GM23338 (cell line): ENCODE results near the gene INPP4B. TPM values are rescaled to one million over a fixed set of nuclear protein-coding genes. Genes with fewer than 3 reads are reported as not detected.

Source experiments
- ATAC-seq: fragments of 200-7000 bp; cut with Tn5 transposase; 3 replicates; pipeline ENCODE4 v1.9.1; 2020
- DNase-seq: peaks from one replicate; pipeline ENCODE4 v3.0.0-alpha.2; 2015; ENCODE audit warnings: low spot score
- H2AFZ ChIP-seq: fragments of 200-600 bp; sonication (generic); 2 replicates; pipeline ENCODE4 v1.8.0; 2016; ENCODE audit warnings: antibody characterized with exemption, mild to moderate bottlenecking, moderate library complexity
- H3F3A ChIP-seq: fragments of 200-600 bp; sonication (generic); replicated peaks from 2 replicates; pipeline ENCODE4 v1.8.0; 2017; ENCODE audit warnings: antibody characterized with exemption, mixed run types, low read depth
- H3K27ac ChIP-seq: fragments of 200-600 bp; sonication (generic); 2 replicates; pipeline ENCODE4 v1.6.1; 2016; ENCODE audit warnings: low read depth
- H3K27me3 ChIP-seq: fragments of 200-600 bp; sonication (generic); 2 replicates; pipeline ENCODE4 v1.8.0; 2016; ENCODE audit warnings: mild to moderate bottlenecking, mixed run types, moderate library complexity; ENCODE audit not compliant: insufficient read depth
- H3K36me3 ChIP-seq: fragments of 200-600 bp; sonication (generic); 2 replicates; pipeline ENCODE4 v1.8.0; 2016; ENCODE audit warnings: mild to moderate bottlenecking; ENCODE audit not compliant: insufficient read depth
- H3K4me1 ChIP-seq: fragments of 200-600 bp; sonication (generic); 2 replicates; pipeline ENCODE4 v1.8.0; 2016; ENCODE audit warnings: mild to moderate bottlenecking, moderate library complexity; ENCODE audit not compliant: insufficient read depth
- H3K4me2 ChIP-seq: fragments of 200-600 bp; sonication (generic); 2 replicates; pipeline ENCODE4 v1.7.1; 2017; ENCODE audit warnings: mixed run types
- H3K4me3 ChIP-seq: fragments of 200-600 bp; sonication (generic); 2 replicates; pipeline ENCODE4 v1.6.1; 2016; ENCODE audit warnings: mixed run types
- H3K79me2 ChIP-seq: fragments of 200-600 bp; sonication (generic); replicated peaks from 2 replicates; pipeline ENCODE4 v1.8.0; 2017; ENCODE audit warnings: mild to moderate bottlenecking; ENCODE audit not compliant: insufficient read depth
- H3K9me2 ChIP-seq: fragments of 200-600 bp; sonication (generic); 2 replicates; pipeline ENCODE4 v1.8.0; 2017; ENCODE audit not compliant: insufficient read depth
- H4K20me1 ChIP-seq: fragments of 200-600 bp; sonication (generic); replicated peaks from 2 replicates; pipeline ENCODE4 v1.8.0; 2017; ENCODE audit warnings: mild to moderate bottlenecking; ENCODE audit not compliant: insufficient read depth
- H3K27ac Mint-ChIP-seq: 2 replicates; pipeline ENCODE4 v1.8.0; 2020; ENCODE audit warnings: inconsistent platforms, mild to moderate bottlenecking, moderate library complexity, mixed read lengths
- H3K27me3 Mint-ChIP-seq: 3 replicates; pipeline ENCODE4 v1.8.0; 2022; ENCODE audit warnings: low read depth, mild to moderate bottlenecking, moderate library complexity, mixed read lengths, inconsistent platforms; ENCODE audit not compliant: insufficient read depth, poor library complexity
- H3K36me3 Mint-ChIP-seq: 3 replicates; pipeline ENCODE4 v1.8.0; 2021; ENCODE audit warnings: low read depth, mild to moderate bottlenecking, inconsistent platforms, moderate library complexity, mixed read lengths
- H3K4me1 Mint-ChIP-seq: 3 replicates; pipeline ENCODE4 v1.8.0; 2020; ENCODE audit warnings: mild to moderate bottlenecking, inconsistent platforms, mixed read lengths
- H3K4me3 Mint-ChIP-seq: 3 replicates; pipeline ENCODE4 v1.8.0; 2021; ENCODE audit warnings: moderate library complexity, mild to moderate bottlenecking, inconsistent platforms, mixed read lengths
- H3K9me3 Mint-ChIP-seq: 3 replicates; pipeline ENCODE4 v1.8.0; 2020; ENCODE audit warnings: moderate library complexity, mild to moderate bottlenecking, inconsistent platforms, mixed read lengths
- CREB1 ChIP-seq: fragments of 250-450 bp; sonication (Bioruptor Pico); IDR thresholded peaks from 2 replicates; pipeline ENCODE4 v1.5.0; 2020; ENCODE audit warnings: low read depth, mild to moderate bottlenecking, moderate library complexity
- CTCF ChIP-seq, 2 experiments: fragments of 200-600 bp in 1 of 2; sonication (generic) in 1 of 2; conservative IDR thresholded peaks; 2 replicates each; pipeline versions ENCODE4 v1.5.1 to v1.6.1; 2016 to 2017; ENCODE audit warnings: antibody characterized with exemption in 2 of 2, low read depth in 2 of 2, mild to moderate bottlenecking in 2 of 2, moderate library complexity in 1 of 2
- EZH2 ChIP-seq: fragments of 200-600 bp; sonication (generic); IDR thresholded peaks from one replicate; pipeline ENCODE4 v1.8.0; 2017; ENCODE audit warnings: antibody characterized with exemption, mild to moderate bottlenecking, low read depth; ENCODE audit not compliant: unreplicated experiment
- EZH2phosphoT487 ChIP-seq: fragments of 200-600 bp; sonication (generic); IDR thresholded peaks from one replicate; pipeline ENCODE4 v1.8.1; 2018; ENCODE audit warnings: antibody characterized with exemption; ENCODE audit not compliant: unreplicated experiment
- JUNB ChIP-seq: IDR thresholded peaks from one replicate; pipeline ENCODE4 v1.6.1; 2016; ENCODE audit warnings: antibody characterized with exemption; ENCODE audit not compliant: unreplicated experiment
- NANOG ChIP-seq: IDR thresholded peaks from 2 replicates; pipeline ENCODE4 v1.6.1; 2016; ENCODE audit warnings: antibody characterized with exemption, borderline replicate concordance
- POLR2AphosphoS5 ChIP-seq: IDR thresholded peaks from 2 replicates; pipeline ENCODE4 v1.6.1; 2016; ENCODE audit warnings: antibody characterized with exemption, low read depth
- REST ChIP-seq: IDR thresholded peaks from one replicate; pipeline ENCODE4 v1.6.1; 2018; ENCODE audit warnings: antibody characterized with exemption; ENCODE audit not compliant: unreplicated experiment
- STAT1 ChIP-seq: IDR thresholded peaks from one replicate; pipeline ENCODE4 v1.6.1; 2016; ENCODE audit warnings: antibody characterized with exemption; ENCODE audit not compliant: unreplicated experiment
- ZNF114 ChIP-seq: fragments of 250-450 bp; sonication (Bioruptor Pico); IDR thresholded peaks from 2 replicates; pipeline ENCODE4 v1.5.0; 2020; ENCODE audit warnings: mild to moderate bottlenecking, moderate library complexity
- ZNF331 ChIP-seq: fragments of 250-450 bp; sonication (Bioruptor Pico); IDR thresholded peaks from 2 replicates; pipeline ENCODE4 v1.5.0; 2020; ENCODE audit warnings: low read depth, mild to moderate bottlenecking, moderate library complexity
- polyA plus RNA-seq: library from polyadenylated mRNA; unstranded; fragments of >200 nt; fragmentation: Nextera tagmentation; extraction: Ambion mirVana; gene quantifications from 2 replicates; pipeline ENCODE4 v1.2.1, GENCODE V29; 2016
- total RNA-seq: library from RNA; depleted of rRNA; stranded (reverse); fragments of >200 nt; shearing (Covaris generic); gene quantifications from 2 replicates; pipeline ENCODE4 v1.2.3, GENCODE V29; 2014
- TF ChIP-seq, protein P1 (sequence below): IDR thresholded peaks from 2 replicates; pipeline ENCODE4 v1.6.1; 2016; ENCODE audit warnings: antibody characterized with exemption
- TF ChIP-seq, protein P2 (sequence below): fragments of 250-450 bp; sonication (Bioruptor Pico); IDR thresholded peaks from 2 replicates; pipeline ENCODE4 v1.5.0; 2020; ENCODE audit warnings: mild to moderate bottlenecking, moderate library complexity

INPP4B gene
- total and polyA plus RNA-seq, 2 experiments from 2014 or later: 0.11 to 0.14 TPM

DNA sequence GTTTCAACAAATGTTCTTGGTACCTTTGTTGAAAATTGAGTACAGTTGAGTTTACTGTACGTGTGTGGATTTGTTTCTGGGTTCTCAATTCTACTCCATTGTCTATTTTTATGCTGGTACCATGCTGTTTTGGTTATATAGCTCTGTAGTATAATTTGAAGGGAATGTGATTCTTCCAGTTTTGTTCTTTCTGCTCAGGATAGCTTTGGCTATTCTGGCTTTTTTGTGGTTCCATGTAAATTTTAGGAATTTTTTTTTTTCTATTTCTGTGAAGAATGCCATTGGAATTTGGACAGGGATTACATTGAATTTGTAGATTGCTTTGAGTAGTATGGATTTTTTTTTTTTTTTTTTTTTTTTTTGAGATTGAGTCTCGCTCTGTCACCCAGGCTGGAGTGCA lies 836.4 kb downstream of the INPP4B start:
- H3K4me1 ChIP-seq: no peaks in the 10 kb centered on the region; the same call in 1 of the 2 replicates
- H4K20me1 ChIP-seq: no peaks in the 10 kb centered on the region
- Mint-ChIP-seq H3K27me3 (no peaks in the 10 kb centered on the region), H3K9me3 (peaks cover 10% of the 10 kb centered on the region; the same call in 2 of the 3 replicates), H3K4me3 (no peak overlapping the region), H3K27ac (no peak overlapping the region), H3K36me3 (peaks cover 3% of the 10 kb centered on the region; the same call in 1 of the 3 replicates), H3K4me1 (no peaks in the 10 kb centered on the region; the same call in 2 of the 3 replicates)
- no peaks in the 10 kb centered on the region for H3F3A ChIP-seq
- 0 out of 2 replicates have a peak, but pooled peaks cover 7% of the 10 kb centered on the region for H3K9me2 ChIP-seq
- no peak overlapping the region for H3K27ac ChIP-seq
- DNase-seq: no peak
- H2AFZ ChIP-seq: no peak overlapping the region
- no peak for TF ChIP-seq JUNB
- no peak for TF ChIP-seq NANOG
- no peak for TF ChIP-seq ZNF114 (CRISPR knock-in tag)
- no peak for TF ChIP-seq POLR2AphosphoS5
- TF ChIP-seq CTCF (conservative IDR thresholded peaks at IDR 0.05; ENCODE audit: low read depth in 2 of 2): no peak
- TF ChIP-seq ZNF331 (CRISPR knock-in tag): no peak
- no peak for TF ChIP-seq STAT1
- no peak for TF ChIP-seq EZH2phosphoT487
- TF ChIP-seq CREB1: no peak
- TF ChIP-seq, protein P1, sequence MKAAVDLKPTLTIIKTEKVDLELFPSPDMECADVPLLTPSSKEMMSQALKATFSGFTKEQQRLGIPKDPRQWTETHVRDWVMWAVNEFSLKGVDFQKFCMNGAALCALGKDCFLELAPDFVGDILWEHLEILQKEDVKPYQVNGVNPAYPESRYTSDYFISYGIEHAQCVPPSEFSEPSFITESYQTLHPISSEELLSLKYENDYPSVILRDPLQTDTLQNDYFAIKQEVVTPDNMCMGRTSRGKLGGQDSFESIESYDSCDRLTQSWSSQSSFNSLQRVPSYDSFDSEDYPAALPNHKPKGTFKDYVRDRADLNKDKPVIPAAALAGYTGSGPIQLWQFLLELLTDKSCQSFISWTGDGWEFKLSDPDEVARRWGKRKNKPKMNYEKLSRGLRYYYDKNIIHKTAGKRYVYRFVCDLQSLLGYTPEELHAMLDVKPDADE: no peak
- no peak for TF ChIP-seq EZH2
- no peak for TF ChIP-seq REST
- TF ChIP-seq, protein P2, sequence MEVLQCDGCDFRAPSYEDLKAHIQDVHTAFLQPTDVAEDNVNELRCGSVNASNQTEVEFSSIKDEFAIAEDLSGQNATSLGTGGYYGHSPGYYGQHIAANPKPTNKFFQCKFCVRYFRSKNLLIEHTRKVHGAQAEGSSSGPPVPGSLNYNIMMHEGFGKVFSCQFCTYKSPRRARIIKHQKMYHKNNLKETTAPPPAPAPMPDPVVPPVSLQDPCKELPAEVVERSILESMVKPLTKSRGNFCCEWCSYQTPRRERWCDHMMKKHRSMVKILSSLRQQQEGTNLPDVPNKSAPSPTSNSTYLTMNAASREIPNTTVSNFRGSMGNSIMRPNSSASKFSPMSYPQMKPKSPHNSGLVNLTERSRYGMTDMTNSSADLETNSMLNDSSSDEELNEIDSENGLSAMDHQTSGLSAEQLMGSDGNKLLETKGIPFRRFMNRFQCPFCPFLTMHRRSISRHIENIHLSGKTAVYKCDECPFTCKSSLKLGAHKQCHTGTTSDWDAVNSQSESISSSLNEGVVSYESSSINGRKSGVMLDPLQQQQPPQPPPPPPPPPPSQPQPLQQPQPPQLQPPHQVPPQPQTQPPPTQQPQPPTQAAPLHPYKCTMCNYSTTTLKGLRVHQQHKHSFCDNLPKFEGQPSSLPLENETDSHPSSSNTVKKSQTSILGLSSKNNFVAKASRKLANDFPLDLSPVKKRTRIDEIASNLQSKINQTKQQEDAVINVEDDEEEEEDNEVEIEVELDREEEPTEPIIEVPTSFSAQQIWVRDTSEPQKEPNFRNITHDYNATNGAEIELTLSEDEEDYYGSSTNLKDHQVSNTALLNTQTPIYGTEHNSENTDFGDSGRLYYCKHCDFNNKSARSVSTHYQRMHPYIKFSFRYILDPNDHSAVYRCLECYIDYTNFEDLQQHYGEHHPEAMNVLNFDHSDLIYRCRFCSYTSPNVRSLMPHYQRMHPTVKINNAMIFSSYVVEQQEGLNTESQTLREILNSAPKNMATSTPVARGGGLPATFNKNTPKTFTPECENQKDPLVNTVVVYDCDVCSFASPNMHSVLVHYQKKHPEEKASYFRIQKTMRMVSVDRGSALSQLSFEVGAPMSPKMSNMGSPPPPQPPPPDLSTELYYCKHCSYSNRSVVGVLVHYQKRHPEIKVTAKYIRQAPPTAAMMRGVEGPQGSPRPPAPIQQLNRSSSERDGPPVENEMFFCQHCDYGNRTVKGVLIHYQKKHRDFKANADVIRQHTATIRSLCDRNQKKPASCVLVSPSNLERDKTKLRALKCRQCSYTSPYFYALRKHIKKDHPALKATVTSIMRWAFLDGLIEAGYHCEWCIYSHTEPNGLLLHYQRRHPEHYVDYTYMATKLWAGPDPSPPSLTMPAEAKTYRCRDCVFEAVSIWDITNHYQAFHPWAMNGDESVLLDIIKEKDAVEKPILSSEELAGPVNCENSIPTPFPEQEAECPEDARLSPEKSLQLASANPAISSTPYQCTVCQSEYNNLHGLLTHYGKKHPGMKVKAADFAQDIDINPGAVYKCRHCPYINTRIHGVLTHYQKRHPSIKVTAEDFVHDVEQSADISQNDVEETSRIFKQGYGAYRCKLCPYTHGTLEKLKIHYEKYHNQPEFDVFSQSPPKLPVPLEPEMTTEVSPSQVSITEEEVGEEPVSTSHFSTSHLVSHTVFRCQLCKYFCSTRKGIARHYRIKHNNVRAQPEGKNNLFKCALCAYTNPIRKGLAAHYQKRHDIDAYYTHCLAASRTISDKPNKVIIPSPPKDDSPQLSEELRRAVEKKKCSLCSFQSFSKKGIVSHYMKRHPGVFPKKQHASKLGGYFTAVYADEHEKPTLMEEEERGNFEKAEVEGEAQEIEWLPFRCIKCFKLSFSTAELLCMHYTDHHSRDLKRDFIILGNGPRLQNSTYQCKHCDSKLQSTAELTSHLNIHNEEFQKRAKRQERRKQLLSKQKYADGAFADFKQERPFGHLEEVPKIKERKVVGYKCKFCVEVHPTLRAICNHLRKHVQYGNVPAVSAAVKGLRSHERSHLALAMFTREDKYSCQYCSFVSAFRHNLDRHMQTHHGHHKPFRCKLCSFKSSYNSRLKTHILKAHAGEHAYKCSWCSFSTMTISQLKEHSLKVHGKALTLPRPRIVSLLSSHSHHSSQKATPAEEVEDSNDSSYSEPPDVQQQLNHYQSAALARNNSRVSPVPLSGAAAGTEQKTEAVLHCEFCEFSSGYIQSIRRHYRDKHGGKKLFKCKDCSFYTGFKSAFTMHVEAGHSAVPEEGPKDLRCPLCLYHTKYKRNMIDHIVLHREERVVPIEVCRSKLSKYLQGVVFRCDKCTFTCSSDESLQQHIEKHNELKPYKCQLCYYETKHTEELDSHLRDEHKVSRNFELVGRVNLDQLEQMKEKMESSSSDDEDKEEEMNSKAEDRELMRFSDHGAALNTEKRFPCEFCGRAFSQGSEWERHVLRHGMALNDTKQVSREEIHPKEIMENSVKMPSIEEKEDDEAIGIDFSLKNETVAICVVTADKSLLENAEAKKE (CRISPR knock-in tag): no peak
- no peak for ATAC-seq
- H3K36me3 ChIP-seq: peaks cover 8% of the 10 kb centered on the region; the same call in 1 of the 2 replicates
- H3K4me3 ChIP-seq: no peak overlapping the region
- no peaks in the 10 kb centered on the region for H3K27me3 ChIP-seq
- no peak overlapping the region for H3K4me2 ChIP-seq
- no peaks in the 10 kb centered on the region for H3K79me2 ChIP-seq
